GM12891 (cell line): Measurements from ENCODE around the gene CEP350.

Source experiments
- POLR2A ChIP-seq: IDR thresholded peaks from 2 replicates; pipeline ENCODE4 v1.6.1; 2011; ENCODE audit warnings: low read depth, low read length, control low read depth
- POLR2AphosphoS5 ChIP-seq: IDR thresholded peaks from 2 replicates; pipeline ENCODE4 v1.6.1; 2011; ENCODE audit warnings: low read depth, low read length, control low read depth

DNA sequence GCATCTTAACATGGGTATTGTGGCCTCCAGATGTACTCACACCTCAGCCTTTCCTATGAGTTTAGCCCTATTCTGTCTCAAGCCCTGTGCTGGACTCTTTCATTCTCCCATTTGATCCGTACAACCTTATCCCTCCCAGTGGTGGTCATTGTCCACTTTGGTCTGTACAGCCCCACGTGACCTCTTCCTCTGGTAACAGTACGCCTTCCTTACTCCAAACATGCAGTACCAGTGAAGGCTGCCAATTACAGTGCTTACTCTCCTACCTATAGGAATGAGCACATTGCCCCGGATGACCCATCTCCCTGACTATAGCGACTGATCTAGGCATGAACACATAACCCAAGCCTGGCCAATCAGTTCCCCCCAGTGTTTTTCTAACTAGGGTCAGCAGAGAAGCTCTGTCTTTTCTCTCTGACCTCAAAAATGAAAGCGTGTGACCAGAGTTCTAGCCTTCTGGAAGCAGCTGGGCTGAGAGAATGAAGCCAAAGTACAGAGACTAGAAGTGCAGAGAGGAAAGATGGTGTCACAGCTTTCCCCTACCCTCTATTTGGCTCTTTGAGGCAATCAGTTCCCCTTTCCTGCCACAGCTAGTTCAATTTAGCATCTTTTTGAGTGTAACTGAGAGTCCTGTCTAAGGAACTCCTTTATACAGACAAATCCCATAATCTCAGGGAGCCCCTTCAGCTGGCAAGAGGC is 190.2 kb downstream of the CEP350 start:
- TF ChIP-seq POLR2AphosphoS5: no peak
- no peak for TF ChIP-seq POLR2A
